NCI-H128 (cell line): ENCODE measurements around the gene PRM1.

Source experiments
- DNase-seq: peaks from one replicate; lab custom pipeline; 2025; ENCODE audit not compliant: unreplicated experiment; lab: John Stamatoyannopoulos, UW

Gene PRM1

DNA sequence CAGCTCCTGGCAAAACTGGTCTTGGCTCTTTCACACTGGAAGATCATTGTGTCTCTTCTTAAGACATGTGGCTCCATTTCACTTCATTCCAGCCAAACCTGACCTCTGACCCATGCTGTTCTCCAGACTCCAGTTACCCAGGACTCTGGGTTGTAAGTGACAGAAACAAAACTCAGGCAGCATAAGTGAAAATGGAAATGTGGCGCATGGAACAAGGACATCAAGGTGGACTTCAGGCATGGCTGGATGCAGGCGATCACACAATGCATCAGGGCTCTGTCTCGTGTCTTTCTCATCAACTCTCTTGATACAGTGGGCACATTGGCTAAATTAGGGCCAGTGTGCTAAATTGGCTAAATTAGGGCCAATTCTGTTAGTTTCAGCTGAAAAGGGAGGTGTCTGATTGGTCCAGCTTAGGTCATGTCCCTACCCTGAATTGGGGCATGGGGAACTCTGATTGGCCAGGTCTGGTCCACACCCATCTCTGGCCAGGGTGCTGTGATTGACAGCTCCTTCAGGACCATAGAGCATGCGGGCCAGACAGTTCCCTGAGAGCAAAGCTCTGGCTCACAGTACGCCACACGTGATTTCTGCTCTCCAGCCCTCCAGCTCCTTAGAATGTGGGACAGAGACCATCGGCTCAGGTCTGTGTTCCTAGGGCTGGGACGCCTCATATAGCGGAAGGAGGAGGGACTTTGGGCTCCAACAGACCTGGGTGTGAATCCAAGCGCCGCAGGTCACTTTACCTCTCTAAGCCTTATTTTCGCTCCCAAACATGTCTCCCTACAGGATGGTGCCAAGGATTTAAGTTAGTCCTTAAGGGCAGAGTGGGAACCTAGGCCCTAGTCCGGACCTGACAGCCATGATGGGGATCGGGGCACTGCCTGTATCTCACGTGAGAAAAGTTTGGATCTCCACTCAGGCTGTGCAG, 42.6 kb downstream of the PRM1 start:
- no peak for DNase-seq

DNA sequence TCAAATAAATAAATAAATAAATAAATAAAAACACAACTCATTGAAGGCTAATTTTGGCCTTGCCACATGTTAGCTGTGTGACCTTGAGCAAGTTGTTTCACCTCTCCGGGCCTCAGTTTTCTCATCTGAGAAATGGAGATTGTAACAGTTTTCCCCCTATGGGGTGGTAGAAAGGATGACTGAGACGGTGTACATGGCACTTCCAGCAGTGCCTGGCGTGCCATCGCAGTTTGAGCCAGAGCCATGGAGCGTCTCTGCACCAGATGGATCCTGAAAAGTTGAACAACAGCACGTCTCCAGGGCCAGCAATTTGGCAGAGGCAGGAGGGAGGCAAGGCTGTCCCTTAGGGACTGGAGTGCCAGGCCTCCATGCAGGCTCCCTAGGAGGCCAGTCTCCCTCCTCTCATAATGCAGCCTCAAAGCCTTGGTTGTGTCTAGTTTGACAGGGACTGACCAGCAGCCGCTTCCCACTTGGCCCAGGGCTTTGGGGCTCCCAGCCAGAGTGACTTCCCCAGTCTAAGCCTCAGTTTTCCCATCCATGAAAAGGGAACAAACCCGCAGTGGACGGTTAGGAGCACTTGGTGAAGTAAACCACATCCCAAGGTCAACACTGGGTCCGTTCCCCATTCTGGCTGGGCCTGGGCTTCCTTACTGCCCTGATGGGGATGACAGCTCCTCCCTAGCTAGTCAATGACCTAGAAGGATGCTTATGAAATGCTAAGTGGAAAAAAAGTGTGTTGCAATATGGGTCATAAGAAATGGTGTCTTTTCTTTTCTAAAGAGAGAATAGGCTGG, 44.5 kb downstream of the PRM1 start:
- no peak for DNase-seq

DNA sequence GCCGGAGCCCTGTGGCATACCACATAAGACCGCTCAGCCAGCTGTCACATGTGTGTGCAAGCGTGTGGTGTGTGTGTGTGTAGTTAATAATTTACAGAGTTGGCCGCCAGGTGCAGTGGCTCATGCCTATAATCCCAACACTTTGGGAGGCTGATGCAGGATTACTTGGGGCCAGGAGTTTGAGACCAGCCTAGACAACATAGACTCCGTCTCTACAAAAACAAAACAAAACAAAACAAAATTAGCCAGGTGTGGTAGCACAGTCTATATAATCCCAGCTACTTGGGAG, 45.5 kb downstream of the PRM1 start:
- no peak for DNase-seq

DNA sequence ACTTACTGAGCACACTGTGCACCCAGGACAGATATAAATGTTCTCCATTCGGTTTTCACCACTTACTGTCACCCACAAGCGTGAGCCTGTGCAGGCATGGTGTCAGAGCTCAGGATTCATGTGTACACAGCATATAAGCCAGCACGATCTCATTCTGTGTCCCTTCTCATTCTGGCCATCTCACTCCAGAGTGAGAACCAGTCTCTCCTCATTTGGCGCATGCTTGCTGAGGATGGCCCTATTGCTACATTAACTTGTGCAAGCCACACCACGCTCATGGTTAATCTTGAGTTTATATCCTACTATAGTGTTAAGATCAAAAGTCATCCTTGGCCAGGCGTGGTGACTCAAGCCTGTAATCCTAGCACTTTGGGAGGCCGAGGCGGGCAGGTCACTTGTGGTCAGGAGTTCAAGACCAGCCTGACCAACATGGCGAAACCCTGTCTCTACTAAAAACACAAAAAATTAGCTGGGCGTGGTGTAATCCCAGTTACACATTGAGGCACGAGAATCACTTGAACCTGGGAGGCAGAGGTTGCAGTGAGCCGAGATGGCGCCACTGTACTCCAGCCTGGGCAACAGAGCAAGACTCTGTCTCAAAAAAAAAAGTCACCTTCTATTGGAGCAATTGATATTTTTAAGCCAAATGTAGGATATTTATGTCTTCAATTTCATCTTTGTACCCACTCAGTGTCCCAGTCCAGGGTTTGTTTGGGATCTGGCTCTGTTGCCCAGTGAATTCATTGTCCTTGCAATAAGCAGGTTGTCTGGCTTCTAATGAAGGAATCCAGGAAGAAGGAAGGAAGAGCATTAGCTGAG, 46.0 kb downstream of the PRM1 start:
- DNase-seq, result no peak

DNA sequence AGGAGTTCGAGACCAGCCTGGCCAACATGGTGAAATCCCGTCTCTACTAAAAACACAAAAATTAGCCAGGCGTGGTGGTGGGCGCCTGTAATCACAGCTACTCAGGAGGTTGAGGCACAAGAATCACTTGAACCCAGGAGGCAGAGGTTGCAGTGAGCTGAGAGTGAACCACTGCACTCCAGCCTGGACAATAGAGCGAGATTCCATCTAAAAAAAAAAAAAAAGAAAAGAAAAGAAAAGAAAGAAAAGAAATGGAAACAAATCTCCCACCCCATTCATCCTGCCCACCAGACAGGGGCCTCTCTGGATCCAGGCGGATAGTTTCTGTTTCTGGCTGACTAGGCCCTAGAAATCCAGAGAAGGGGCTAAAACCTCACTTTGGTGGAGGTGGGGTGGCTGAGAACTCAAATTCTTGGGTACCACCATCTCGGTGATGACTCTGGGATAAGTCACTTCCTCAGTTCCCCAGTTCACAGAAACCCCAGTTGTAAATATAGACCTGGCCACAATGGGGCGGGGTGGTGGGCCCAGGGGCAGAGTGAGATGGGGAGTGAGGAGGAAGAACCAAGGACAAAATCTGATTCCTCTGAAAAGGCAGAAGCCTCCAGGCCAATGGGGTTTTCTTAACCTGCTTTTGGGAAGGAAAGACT, 47.3 kb downstream of the PRM1 start:
- no peak for DNase-seq

DNA sequence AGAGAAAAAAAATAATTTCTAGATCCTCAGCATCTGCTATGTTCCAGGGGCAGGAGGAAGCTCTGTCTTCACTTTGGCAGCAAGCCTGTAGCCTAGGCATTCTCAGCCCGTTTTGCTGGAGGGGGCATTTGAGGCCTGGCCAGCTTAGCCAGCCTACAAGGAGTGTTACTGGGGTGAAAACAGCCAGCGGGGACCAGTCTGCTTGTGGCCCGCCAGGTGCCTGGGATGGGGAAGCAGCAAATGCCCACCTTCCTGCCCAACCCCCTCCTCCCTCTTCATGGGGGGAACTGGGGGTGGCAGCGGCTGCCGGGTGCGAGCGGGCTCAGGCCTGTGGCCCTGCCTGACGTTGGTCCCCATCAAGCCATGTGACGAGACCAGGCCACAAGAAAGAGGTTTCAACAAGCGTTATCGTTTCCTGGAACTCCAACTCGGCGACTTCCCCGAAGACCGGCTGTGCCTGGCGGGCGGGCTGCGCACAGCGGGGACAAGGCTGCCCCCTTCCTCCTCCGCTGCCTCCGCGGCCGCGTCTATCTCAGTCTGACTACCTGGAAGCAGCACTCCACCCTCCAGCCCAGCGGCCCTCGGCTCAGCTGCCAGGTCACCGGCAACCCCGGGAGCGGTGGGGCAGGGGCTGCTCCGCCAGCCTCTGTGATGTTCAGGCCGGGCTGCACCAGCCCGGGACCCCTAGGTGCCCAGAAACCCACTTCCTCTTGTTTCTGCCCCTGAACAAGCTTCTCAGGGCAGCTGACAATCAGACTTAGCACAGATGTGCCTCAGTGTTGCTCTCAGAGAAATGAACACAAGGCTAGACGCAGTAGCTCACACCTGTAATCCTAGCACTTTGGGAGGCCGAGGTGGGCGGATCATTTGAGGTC, 48.0 kb downstream of the PRM1 start:
- no peak for DNase-seq

DNA sequence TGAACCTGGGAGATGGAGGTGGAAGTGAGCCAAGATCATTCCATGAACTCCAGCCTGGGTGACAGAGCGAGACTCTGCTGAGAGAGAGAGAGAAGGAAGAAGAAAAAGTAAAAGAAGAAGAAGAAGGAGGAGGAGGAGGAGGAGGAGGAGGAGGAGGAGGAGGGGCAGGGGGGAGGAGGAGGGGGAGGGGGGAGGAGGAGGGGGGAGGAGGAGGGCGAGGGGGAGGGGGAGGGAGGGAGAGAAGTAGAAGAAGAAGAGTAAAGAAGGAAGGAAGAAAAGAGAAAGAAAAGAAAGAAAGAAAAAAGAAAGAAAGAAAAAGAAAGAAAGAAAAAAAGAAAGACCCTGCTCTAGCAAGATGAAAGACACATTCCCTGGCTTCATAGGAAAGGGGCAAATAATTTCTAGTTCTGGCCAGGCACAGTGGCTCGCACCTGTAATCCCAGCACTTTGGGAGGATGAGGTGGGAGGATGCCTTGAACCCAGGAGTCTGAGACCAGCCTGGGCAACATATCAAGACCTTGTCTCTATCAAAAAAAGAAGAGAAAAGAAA, 48.8 kb downstream of the PRM1 start:
- DNase-seq, result no peak

DNA sequence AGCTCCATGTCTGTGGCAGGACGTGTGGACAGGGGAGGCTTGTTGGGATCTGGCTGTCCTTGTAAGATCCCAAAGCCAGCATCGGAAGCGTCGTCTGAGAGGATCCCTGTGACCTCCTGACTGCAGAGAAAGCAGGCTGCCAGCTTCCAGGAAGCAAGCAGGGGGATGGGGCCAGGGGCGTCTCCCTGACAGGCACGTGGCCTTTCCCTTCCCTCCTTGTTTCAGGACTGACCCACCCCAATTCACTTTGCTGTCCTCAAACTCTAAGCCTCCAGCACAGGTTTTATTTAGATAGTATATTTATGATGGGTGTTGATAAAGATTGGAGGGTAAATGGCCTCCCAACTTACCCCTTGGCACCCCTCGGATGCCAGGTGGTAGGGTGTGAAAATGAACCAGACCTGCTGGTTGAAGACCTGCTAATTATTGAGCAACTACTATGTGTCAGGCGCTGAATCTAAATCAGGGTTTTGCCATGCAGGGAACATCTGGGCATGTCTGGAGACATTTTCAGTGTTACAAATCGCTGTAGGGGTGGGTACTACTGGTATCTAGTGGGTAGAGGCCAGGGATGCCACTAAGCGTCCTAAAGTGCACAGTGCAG, 49.7 kb downstream of the PRM1 start:
- no peak for DNase-seq
